GM19328 (cell line): Measurements from ENCODE around the gene TEX36.
"Not testable (repeated sequence)": the region's sequence is repeated elsewhere in the genome, so short reads cannot be mapped to it uniquely, and the experiment has no call there.

Source experiments
- ATAC-seq: cut with Tn5 transposase; IDR thresholded peaks from one replicate; pipeline ENCODE4 v1.9.1; 2021; ENCODE audit warnings: mild to moderate bottlenecking, moderate library complexity; ENCODE audit not compliant: unreplicated experiment

The TEX36 gene

GRCh38 chr10:125692601-125693523, 9.9 kb upstream of the TEX36 start:
- ATAC-seq, result no peak

- ATAC-seq, result no peak
These were observed 9.2 kb upstream of the TEX36 start for GRCh38 chr10:125692196-125692595.

GRCh38 chr10:125691160-125691981, 8.4 kb upstream of the TEX36 start:
- ATAC-seq, result no peak

GRCh38 chr10:125689955-125690569, 7.1 kb upstream of the TEX36 start:
- ATAC-seq, result no peak

- no peak for ATAC-seq
These were observed 4.7 kb upstream of the TEX36 start for GRCh38 chr10:125687507-125688185.

GRCh38 chr10:125684581-125684980, 1.6 kb upstream of the TEX36 start:
- ATAC-seq, result no peak

GRCh38 chr10:125683821-125684220, 858 bp upstream of the TEX36 start:
- ATAC-seq, result no peak

- ATAC-seq, result no peak
These were observed 3.5 kb downstream of the TEX36 start for GRCh38 chr10:125679436-125679835.

- no peak for ATAC-seq
These were observed 10.1 kb downstream of the TEX36 start for GRCh38 chr10:125672884-125673283.

GRCh38 chr10:125662584-125662983, 20.4 kb downstream of the TEX36 start:
- no peak for ATAC-seq

GRCh38 chr10:125661941-125662515, 20.9 kb downstream of the TEX36 start:
- ATAC-seq, result no peak

GRCh38 chr10:125661431-125661940, 21.5 kb downstream of the TEX36 start:
- no peak for ATAC-seq

GRCh38 chr10:125659071-125659470, 23.9 kb downstream of the TEX36 start:
- no peak for ATAC-seq

GRCh38 chr10:125656523-125656922, 26.4 kb downstream of the TEX36 start:
- no peak for ATAC-seq

GRCh38 chr10:125653113-125653512, 29.9 kb downstream of the TEX36 start:
- ATAC-seq, result not testable (repeated sequence)

GRCh38 chr10:125646311-125646710, 36.7 kb downstream of the TEX36 start:
- no peak for ATAC-seq

GRCh38 chr10:125641398-125641797, 41.6 kb downstream of the TEX36 start:
- no peak for ATAC-seq

- ATAC-seq, result no peak
These were observed 42.3 kb downstream of the TEX36 start for GRCh38 chr10:125640653-125641052.

- no peak for ATAC-seq
These were observed 43.1 kb downstream of the TEX36 start for GRCh38 chr10:125639846-125640245.

GRCh38 chr10:125638555-125638954, 44.4 kb downstream of the TEX36 start:
- no peak for ATAC-seq
